ENCODE measurements around the gene NSL1. TPM values are rescaled to one million over a fixed set of nuclear protein-coding genes. Genes with fewer than 3 reads are reported as not detected.

The NSL1 gene
- total and polyA plus RNA-seq, 9 of the 15 experiments (the other 6 are each of a cell fraction or from before 2014, with no cell fraction given), result 53.5 to 108 (median 59.1) TPM

DNA sequence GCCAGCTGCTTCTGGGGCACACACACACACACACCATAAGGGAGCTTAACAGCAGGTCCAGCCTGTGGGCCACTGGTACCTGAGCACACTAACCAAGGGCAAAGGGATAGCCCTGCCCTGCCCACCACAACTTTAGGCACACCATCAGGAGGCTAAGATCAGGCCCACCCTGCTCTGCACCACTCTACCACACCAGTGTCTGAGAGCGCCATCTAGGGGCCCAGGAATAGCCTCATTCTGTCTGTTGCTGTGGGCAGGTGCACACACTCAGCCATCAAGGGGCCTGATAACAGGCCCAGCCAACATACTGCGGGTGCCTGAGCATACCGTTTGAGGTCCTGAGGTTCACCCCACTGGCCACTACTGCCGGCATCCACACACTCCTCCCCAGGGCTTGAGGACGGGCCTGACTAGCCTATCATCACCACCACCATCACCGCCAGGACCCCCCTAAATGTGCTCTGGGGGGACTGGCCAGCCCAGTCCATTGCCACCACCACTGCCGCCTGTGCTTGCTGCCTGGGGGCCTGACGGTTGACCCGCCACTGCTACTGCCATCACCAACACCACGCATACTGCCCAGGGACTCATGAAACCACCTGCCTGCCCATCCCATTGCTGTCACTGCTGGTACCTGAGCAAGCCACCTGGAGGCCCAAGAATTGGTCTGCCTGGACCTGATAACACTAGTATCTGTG lies 31.3 kb downstream of the NSL1 start:
- FAIRE-seq (no peak), DNase-seq (ENCODE audit: extremely low read depth in 1 of 4, low spot score in 3 of 4) (peak in 3 of 4 experiments; percentile 33 to 64 (median 34)), ATAC-seq (peak; percentile 94)
- Histone ChIP-seq H3K9me1 (ENCODE audit: control insufficient read depth, insufficient read depth, low read length) (no peaks in the 10 kb centered on the region), H2AFZ (ENCODE audit: low read depth, low read length) (no peak overlapping the region), H3K4me3 (no peak overlapping the region), H3K9ac (ENCODE audit: insufficient read depth in 1 of 2, low read depth in 2 of 2, low read length in 2 of 2) (no peak overlapping the region), H3K27ac (ENCODE audit: extremely low read depth, low read depth, low read length) (no peak overlapping the region), H3K4me1 (replicated peaks in 1 of 2; ENCODE audit: control insufficient read depth in 2 of 2, insufficient read depth in 2 of 2, low read length in 2 of 2) (peaks cover 0 to 6% of the 10 kb centered on the region in 2 experiments; a peak in 2 of 5 replicates), H3K9me3 (replicated peaks; ENCODE audit: control insufficient read depth, insufficient read depth, low read depth, low read length) (no peaks in the 10 kb centered on the region), H3K79me2 (ENCODE audit: control insufficient read depth, insufficient read depth, low read length) (peaks cover 61% of the 10 kb centered on the region), H4K20me1 (replicated peaks; ENCODE audit: control insufficient read depth, insufficient read depth, low read length) (peaks cover 3% of the 10 kb centered on the region; the same call in 1 of the 2 replicates), H3K4me2 (ENCODE audit: insufficient read depth, low read length) (no peak overlapping the region), H3K36me3 (ENCODE audit: control insufficient read depth, insufficient read depth, low read length) (peaks cover 25% of the 10 kb centered on the region; the same call in 2 of the 3 replicates), H3K27me3 (ENCODE audit: control insufficient read depth in 2 of 2, insufficient read depth in 2 of 2, low read length in 2 of 2) (no peaks in the 10 kb centered on the region)
- CTCF ChIA-PET (ENCODE audit: low intra/inter-chr PET ratio), result no interaction called here
- 76% methylated on average over 10 of the region's 10 CpGs for WGBS (ENCODE audit: insufficient coverage, low coverage, missing lambda C conversion rate)
- POLR2A ChIA-PET, result no interaction called here
- in situ Hi-C loops (cut with MboI) (no loop called here), intact Hi-C loops (cut with micrococcal nuclease) (no loop called here)
- no TSS peak for BruUV-seq (replicated peaks)
- TF ChIP-seq, protein P1, sequence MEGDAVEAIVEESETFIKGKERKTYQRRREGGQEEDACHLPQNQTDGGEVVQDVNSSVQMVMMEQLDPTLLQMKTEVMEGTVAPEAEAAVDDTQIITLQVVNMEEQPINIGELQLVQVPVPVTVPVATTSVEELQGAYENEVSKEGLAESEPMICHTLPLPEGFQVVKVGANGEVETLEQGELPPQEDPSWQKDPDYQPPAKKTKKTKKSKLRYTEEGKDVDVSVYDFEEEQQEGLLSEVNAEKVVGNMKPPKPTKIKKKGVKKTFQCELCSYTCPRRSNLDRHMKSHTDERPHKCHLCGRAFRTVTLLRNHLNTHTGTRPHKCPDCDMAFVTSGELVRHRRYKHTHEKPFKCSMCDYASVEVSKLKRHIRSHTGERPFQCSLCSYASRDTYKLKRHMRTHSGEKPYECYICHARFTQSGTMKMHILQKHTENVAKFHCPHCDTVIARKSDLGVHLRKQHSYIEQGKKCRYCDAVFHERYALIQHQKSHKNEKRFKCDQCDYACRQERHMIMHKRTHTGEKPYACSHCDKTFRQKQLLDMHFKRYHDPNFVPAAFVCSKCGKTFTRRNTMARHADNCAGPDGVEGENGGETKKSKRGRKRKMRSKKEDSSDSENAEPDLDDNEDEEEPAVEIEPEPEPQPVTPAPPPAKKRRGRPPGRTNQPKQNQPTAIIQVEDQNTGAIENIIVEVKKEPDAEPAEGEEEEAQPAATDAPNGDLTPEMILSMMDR (IDR thresholded peaks at IDR 0.05 in 2 of 3, conservative IDR thresholded peaks at IDR 0.05 in 1 of 3; ENCODE audit: insufficient read depth in 2 of 3, low read depth in 1 of 3, low read length in 3 of 3), result peak; percentile 51 to 61 (median 54)
- no peak; a peak in 1 of 4 replicates for TF ChIP-seq RAD21 (CRISPR knock-in tag; conservative IDR thresholded peaks at IDR 0.05 in 1 of 2, IDR thresholded peaks at IDR 0.05 in 1 of 2)
- no peak for TF ChIP-seq IRF2 (CRISPR knock-in tag; IDR thresholded peaks at IDR 0.05)
- TF ChIP-seq ZNF23 (CRISPR knock-in tag; IDR thresholded peaks at IDR 0.05), result no peak
- TF ChIP-seq CBX1 (IDR thresholded peaks at IDR 0.05; ENCODE audit: low read depth), result no peak
- no peak for TF ChIP-seq PHB (CRISPR knock-in tag; IDR thresholded peaks at IDR 0.05)
- no peak for TF ChIP-seq FOSL1 (tag; conservative IDR thresholded peaks at IDR 0.05)
- no peak for TF ChIP-seq ZNF644 (tag; IDR thresholded peaks at IDR 0.05; ENCODE audit: low read depth)
- TF ChIP-seq MYBL2 (IDR thresholded peaks at IDR 0.05; ENCODE audit: low read depth), result no peak
- no peak for TF ChIP-seq MYBL2 (CRISPR knock-in tag; IDR thresholded peaks at IDR 0.05; ENCODE audit: borderline replicate concordance)
- TF ChIP-seq, protein P2, sequence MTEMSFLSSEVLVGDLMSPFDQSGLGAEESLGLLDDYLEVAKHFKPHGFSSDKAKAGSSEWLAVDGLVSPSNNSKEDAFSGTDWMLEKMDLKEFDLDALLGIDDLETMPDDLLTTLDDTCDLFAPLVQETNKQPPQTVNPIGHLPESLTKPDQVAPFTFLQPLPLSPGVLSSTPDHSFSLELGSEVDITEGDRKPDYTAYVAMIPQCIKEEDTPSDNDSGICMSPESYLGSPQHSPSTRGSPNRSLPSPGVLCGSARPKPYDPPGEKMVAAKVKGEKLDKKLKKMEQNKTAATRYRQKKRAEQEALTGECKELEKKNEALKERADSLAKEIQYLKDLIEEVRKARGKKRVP (CRISPR knock-in tag; IDR thresholded peaks at IDR 0.05), result no peak
- TF ChIP-seq, protein P3, sequence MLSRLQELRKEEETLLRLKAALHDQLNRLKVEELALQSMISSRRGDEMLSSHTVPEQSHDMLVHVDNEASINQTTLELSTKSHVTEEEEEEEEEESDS (CRISPR knock-in tag; IDR thresholded peaks at IDR 0.05), result no peak
- TF ChIP-seq U2AF2 (optimal IDR thresholded peaks at IDR 0.05; ENCODE audit: low read depth, low read length), result no peak
- no peak for TF ChIP-seq ELF2 (CRISPR knock-in tag; IDR thresholded peaks at IDR 0.05)
- no peak for TF ChIP-seq RBM39 (optimal IDR thresholded peaks at IDR 0.05; ENCODE audit: low read depth, low read length)
- TF ChIP-seq ZNF263 (CRISPR knock-in tag; IDR thresholded peaks at IDR 0.05; ENCODE audit: borderline replicate concordance), result no peak
- no peak for TF ChIP-seq MAFK (IDR thresholded peaks at IDR 0.05; ENCODE audit: low read length)
- no peak for TF ChIP-seq HNRNPK (IDR thresholded peaks at IDR 0.05; ENCODE audit: low read depth, low read length, poor library complexity, severe bottlenecking)

All from K562 (cell line).